ENCODE data around the gene MYCN.

Gene MYCN

GRCh38 chr2:15963977-15964670, 23.8 kb downstream of the MYCN start:
- no peak for DNase-seq (ENCODE audit: low read depth)
- no peak for TF ChIP-seq CTCF (IDR thresholded peaks at IDR 0.05; ENCODE audit: low read length, missing control alignments)
- no peak overlapping the region for H3K4me3 ChIP-seq (replicated peaks; ENCODE audit: low read depth, low read length)

GRCh38 chr2:15964936-15965563, 24.7 kb downstream of the MYCN start:
- H3K4me3 ChIP-seq (replicated peaks; ENCODE audit: low read depth, low read length): no peak overlapping the region
- TF ChIP-seq CTCF (IDR thresholded peaks at IDR 0.05; ENCODE audit: low read length, missing control alignments): no peak
- no peak for DNase-seq (ENCODE audit: low read depth)

GRCh38 chr2:15965564-15966019, 25.2 kb downstream of the MYCN start:
- no peak for TF ChIP-seq CTCF (IDR thresholded peaks at IDR 0.05; ENCODE audit: low read length, missing control alignments)
- no peak overlapping the region for H3K4me3 ChIP-seq (replicated peaks; ENCODE audit: low read depth, low read length)
- DNase-seq (ENCODE audit: low read depth): no peak

- TF ChIP-seq CTCF (IDR thresholded peaks at IDR 0.05; ENCODE audit: low read length, missing control alignments): no peak
- DNase-seq (ENCODE audit: low read depth): no peak
- no peak overlapping the region for H3K4me3 ChIP-seq (replicated peaks; ENCODE audit: low read depth, low read length)
These were observed 27.3 kb downstream of the MYCN start for GRCh38 chr2:15967415-15968279.

GRCh38 chr2:15968280-15969178, 28.2 kb downstream of the MYCN start:
- DNase-seq (ENCODE audit: low read depth): no peak
- no peak overlapping the region for H3K4me3 ChIP-seq (replicated peaks; ENCODE audit: low read depth, low read length)
- TF ChIP-seq CTCF (IDR thresholded peaks at IDR 0.05; ENCODE audit: low read length, missing control alignments): no peak

- no peak for TF ChIP-seq CTCF (IDR thresholded peaks at IDR 0.05; ENCODE audit: low read length, missing control alignments)
- H3K4me3 ChIP-seq (replicated peaks; ENCODE audit: low read depth, low read length): no peak overlapping the region
- no peak for DNase-seq (ENCODE audit: low read depth)
These were observed 28.9 kb downstream of the MYCN start for GRCh38 chr2:15969214-15969613.
